DOHH2 (cell line): ENCODE measurements around the gene BMPER.

Experiments
- H3F3A ChIP-seq: fragments of 200-600 bp; sonication (generic), shearing (Covaris generic); 2 replicates; pipeline ENCODE4 v1.6.0; 2016; ENCODE audit warnings: antibody characterized with exemption, mild to moderate bottlenecking; ENCODE audit not compliant: control insufficient read depth, insufficient read depth
- H3K27ac ChIP-seq: fragments of 200-600 bp; sonication (generic); 2 replicates; pipeline ENCODE4 v1.5.1; 2014; ENCODE audit warnings: low read depth, mild to moderate bottlenecking, low read length, moderate library complexity
- H3K27me3 ChIP-seq: fragments of 200-600 bp; sonication (generic); 2 replicates; pipeline ENCODE4 v1.6.1; 2014; ENCODE audit warnings: mild to moderate bottlenecking, low read length, mixed read lengths; ENCODE audit not compliant: control insufficient read depth
- H3K36me3 ChIP-seq: fragments of 200-600 bp; sonication (generic); 2 replicates; pipeline ENCODE4 v1.6.1; 2014; ENCODE audit warnings: mild to moderate bottlenecking, low read length, moderate library complexity, mixed read lengths; ENCODE audit not compliant: control insufficient read depth
- H3K4me1 ChIP-seq: fragments of 200-600 bp; sonication (generic); 2 replicates; pipeline ENCODE4 v1.6.1; 2014; ENCODE audit warnings: mild to moderate bottlenecking, low read length, mixed read lengths; ENCODE audit not compliant: control insufficient read depth
- H3K4me2 ChIP-seq: fragments of 200-600 bp; sonication (generic); 2 replicates; pipeline ENCODE4 v1.6.0; 2014; ENCODE audit warnings: mild to moderate bottlenecking, low read length, moderate library complexity
- H3K4me3 ChIP-seq: fragments of 200-600 bp; sonication (generic); 2 replicates; pipeline ENCODE4 v1.5.1; 2014; ENCODE audit warnings: mild to moderate bottlenecking, low read length, mixed read lengths
- H3K79me2 ChIP-seq: fragments of 200-600 bp; sonication (generic); 2 replicates; pipeline ENCODE4 v1.6.1; 2014; ENCODE audit warnings: mild to moderate bottlenecking, low read length, mixed read lengths; ENCODE audit not compliant: control insufficient read depth
- H3K9me2 ChIP-seq: fragments of 200-600 bp; sonication (generic); replicated peaks from 2 replicates; pipeline ENCODE4 v1.6.1; 2014; ENCODE audit warnings: mild to moderate bottlenecking, low read length, mixed read lengths; ENCODE audit not compliant: control insufficient read depth
- H3K9me3 ChIP-seq: fragments of 200-600 bp; sonication (generic); 2 replicates; pipeline ENCODE4 v1.6.1; 2014; ENCODE audit warnings: antibody characterized with exemption, low read length, mixed read lengths; ENCODE audit not compliant: control insufficient read depth, insufficient read depth
- H4K20me1 ChIP-seq: fragments of 200-600 bp; sonication (generic); 2 replicates; pipeline ENCODE4 v1.6.0; 2014; ENCODE audit warnings: low read depth, mild to moderate bottlenecking, antibody characterized with exemption, low read length, moderate library complexity; ENCODE audit not compliant: control insufficient read depth, insufficient read depth
- CTCF ChIP-seq: fragments of 200-600 bp; sonication (generic); IDR thresholded peaks from one replicate; pipeline ENCODE4 v1.5.1; 2014; ENCODE audit warnings: antibody characterized with exemption, mild to moderate bottlenecking, low read depth, low read length; ENCODE audit not compliant: poor library complexity, severe bottlenecking
- EZH2phosphoT487 ChIP-seq: fragments of 200-600 bp; sonication (generic); IDR thresholded peaks from 2 replicates; pipeline ENCODE4 v1.6.1; 2017; ENCODE audit warnings: borderline replicate concordance, mild to moderate bottlenecking, antibody characterized with exemption, low read length, moderate library complexity, mixed read lengths

The BMPER gene

GRCh38 chr7:34080513-34080912, 175.2 kb downstream of the BMPER start:
- no peaks in the 10 kb centered on the region for H3K36me3 ChIP-seq
- no peaks in the 10 kb centered on the region for H3K9me2 ChIP-seq
- no peaks in the 10 kb centered on the region for H3K9me3 ChIP-seq
- H3K4me1 ChIP-seq, result no peaks in the 10 kb centered on the region
- no peaks in the 10 kb centered on the region for H4K20me1 ChIP-seq
- no peaks in the 10 kb centered on the region for H3K27me3 ChIP-seq
- H3K4me3 ChIP-seq, result no peak overlapping the region
- H3K4me2 ChIP-seq, result no peak overlapping the region
- H3K79me2 ChIP-seq, result no peaks in the 10 kb centered on the region
- no peaks in the 10 kb centered on the region for H3F3A ChIP-seq
- no peak overlapping the region for H3K27ac ChIP-seq
- no peak for TF ChIP-seq EZH2phosphoT487
- TF ChIP-seq CTCF, result no peak

DNA sequence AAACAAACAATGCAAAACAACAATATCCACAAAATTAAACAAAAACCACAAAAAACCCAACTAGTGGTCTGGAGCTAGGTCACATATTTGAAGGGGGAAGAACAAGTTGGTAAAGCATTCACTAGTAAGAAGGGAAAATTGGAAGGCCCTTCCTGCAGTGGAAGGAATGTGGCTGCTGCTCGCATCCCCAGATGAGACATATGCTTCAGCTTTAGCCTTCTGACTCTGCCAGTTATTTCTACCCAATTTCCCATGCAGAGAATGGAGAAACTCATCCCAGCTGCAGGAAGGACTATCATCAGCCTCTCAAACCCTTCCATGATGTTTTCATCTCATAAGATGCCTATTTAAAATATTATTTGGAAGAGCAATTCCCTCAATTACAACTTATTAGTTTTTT, 176.6 kb downstream of the BMPER start:
- H3K79me2 ChIP-seq, result no peaks in the 10 kb centered on the region
- no peak overlapping the region for H3K27ac ChIP-seq
- TF ChIP-seq EZH2phosphoT487, result no peak
- no peaks in the 10 kb centered on the region for H3K36me3 ChIP-seq
- no peaks in the 10 kb centered on the region for H3K4me1 ChIP-seq
- no peak overlapping the region for H3K4me2 ChIP-seq
- no peaks in the 10 kb centered on the region for H3K9me3 ChIP-seq
- H3K27me3 ChIP-seq, result no peaks in the 10 kb centered on the region
- H3K9me2 ChIP-seq, result no peaks in the 10 kb centered on the region
- H3K4me3 ChIP-seq, result no peak overlapping the region
- no peaks in the 10 kb centered on the region for H4K20me1 ChIP-seq
- no peaks in the 10 kb centered on the region for H3F3A ChIP-seq

- Histone ChIP-seq H3K4me3 (no peak overlapping the region), H3F3A (no peaks in the 10 kb centered on the region), H3K36me3 (no peaks in the 10 kb centered on the region), H3K4me2 (no peak overlapping the region), H3K27ac (no peak overlapping the region), H3K9me2 (no peaks in the 10 kb centered on the region; the same call in 1 of the 2 replicates), H3K79me2 (no peaks in the 10 kb centered on the region), H3K4me1 (no peaks in the 10 kb centered on the region), H3K9me3 (no peaks in the 10 kb centered on the region), H4K20me1 (no peaks in the 10 kb centered on the region), H3K27me3 (no peaks in the 10 kb centered on the region)
- no peak for TF ChIP-seq CTCF
- TF ChIP-seq EZH2phosphoT487, result no peak
Measured at GRCh38 chr7:34083440-34083839, 178.1 kb downstream of the BMPER start.

- no peaks in the 10 kb centered on the region for H3K9me3 ChIP-seq
- H3K36me3 ChIP-seq, result no peaks in the 10 kb centered on the region
- no peak overlapping the region for H3K4me3 ChIP-seq
- no peaks in the 10 kb centered on the region; the same call in 1 of the 2 replicates for H3K9me2 ChIP-seq
- no peaks in the 10 kb centered on the region for H3F3A ChIP-seq
- no peaks in the 10 kb centered on the region for H4K20me1 ChIP-seq
- TF ChIP-seq CTCF (no peak), EZH2phosphoT487 (no peak)
- no peaks in the 10 kb centered on the region for H3K79me2 ChIP-seq
- H3K4me2 ChIP-seq, result no peak overlapping the region
- no peaks in the 10 kb centered on the region for H3K4me1 ChIP-seq
- no peak overlapping the region for H3K27ac ChIP-seq
- H3K27me3 ChIP-seq, result no peaks in the 10 kb centered on the region
Measured at GRCh38 chr7:34084651-34085050, 179.3 kb downstream of the BMPER start.
